Suprapubic skin (tissue), 4 donors: ENCODE results near the gene PGPEP1. TPM values are rescaled to one million over a fixed set of nuclear protein-coding genes. Genes with fewer than 3 reads are reported as not detected.
"Not testable (repeated sequence)": the region's sequence is repeated elsewhere in the genome, so short reads cannot be mapped to it uniquely, and the experiment has no call there.

Experiments
- DNase-seq, 2 donors: peaks; one replicate each; pipeline ENCODE4 v3.0.0-alpha.2; 2019; ENCODE audit warnings: low spot score in 2 of 2
- H3K27ac ChIP-seq: fragments of 200-600 bp; sonication (generic); one replicate; pipeline ENCODE4 v1.5.1; 2019
- H3K27me3 ChIP-seq: fragments of 200-600 bp; sonication (generic); one replicate; pipeline ENCODE4 v1.5.1; 2019
- H3K36me3 ChIP-seq: fragments of 200-600 bp; sonication (generic); one replicate; pipeline ENCODE4 v1.5.1; 2019
- H3K4me1 ChIP-seq: fragments of 200-600 bp; sonication (generic); one replicate; pipeline ENCODE4 v1.5.1; 2019
- H3K4me3 ChIP-seq: fragments of 200-600 bp; sonication (generic); one replicate; pipeline ENCODE4 v1.5.1; 2019; ENCODE audit warnings: mild to moderate bottlenecking
- H3K9me3 ChIP-seq: fragments of 200-600 bp; sonication (generic); one replicate; pipeline ENCODE4 v1.5.1; 2019
- EP300 ChIP-seq: sonication (generic); formaldehyde crosslinking; IDR thresholded peaks from one replicate; pipeline ENCODE4 v1.6.1; 2017; ENCODE audit warnings: antibody characterized with exemption
- POLR2A ChIP-seq, 2 donors: fragments of 450-650 bp; IDR thresholded peaks; one replicate each; pipeline ENCODE4 v1.6.1; 2017; ENCODE audit warnings: antibody characterized with exemption in 2 of 2, mild to moderate bottlenecking in 2 of 2, moderate library complexity in 2 of 2
- POLR2AphosphoS5 ChIP-seq, 3 donors: sonication (generic); formaldehyde crosslinking; IDR thresholded peaks; one replicate each; pipeline ENCODE4 v1.6.1; 2017; ENCODE audit warnings: antibody characterized with exemption in 3 of 3
- WGBS: methylation state at CpG from one replicate; pipeline ENCODE4 v1.1.5; 2018; 5-methylcytosine and 5-hydroxymethylcytosine counted together
- total RNA-seq, 4 donors: library from RNA; depleted of rRNA; stranded (reverse); fragments of >200 nt; gene quantifications; one replicate each; pipeline ENCODE4 v1.1.0, GENCODE V29; 2016
- TF ChIP-seq, protein P1 (sequence below), 2 donors: fragments of 200-600 bp in 1 of 2; fragments of 450-650 bp in 1 of 2; sonication (generic) in 1 of 2; IDR thresholded peaks; one replicate each; pipeline ENCODE4 v1.5.1; 2016 to 2019; ENCODE audit warnings: antibody characterized with exemption in 2 of 2, mild to moderate bottlenecking in 1 of 2, moderate library complexity in 1 of 2

PGPEP1 gene
- total RNA-seq, 4 donors from 2014 or later, result 4.6 to 8.0 (median 7.6) TPM

DNA sequence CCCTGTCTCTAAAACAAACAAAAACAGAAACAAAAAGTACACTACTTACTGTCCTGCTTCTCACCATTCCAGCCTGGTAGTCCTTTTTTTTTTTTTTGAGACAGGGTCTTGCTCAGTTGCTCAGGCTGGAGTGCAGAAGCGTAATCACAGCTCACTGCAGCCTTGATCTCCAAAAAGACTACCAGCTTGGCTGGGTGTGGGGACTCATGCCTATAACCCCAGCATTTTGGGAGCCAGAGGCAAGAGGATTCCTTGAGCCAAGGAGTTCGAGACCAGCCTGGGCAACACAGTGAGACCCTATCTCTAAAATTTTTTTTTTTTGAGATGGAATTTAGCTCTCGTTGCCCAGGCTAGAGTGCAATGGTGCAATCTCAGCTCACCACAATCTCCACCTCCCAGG, 40.4 kb downstream of the PGPEP1 start:
- H3K36me3 ChIP-seq, result no peaks in the 10 kb centered on the region
- H3K27me3 ChIP-seq, result peaks cover 3% of the 10 kb centered on the region
- TF ChIP-seq, protein P1, sequence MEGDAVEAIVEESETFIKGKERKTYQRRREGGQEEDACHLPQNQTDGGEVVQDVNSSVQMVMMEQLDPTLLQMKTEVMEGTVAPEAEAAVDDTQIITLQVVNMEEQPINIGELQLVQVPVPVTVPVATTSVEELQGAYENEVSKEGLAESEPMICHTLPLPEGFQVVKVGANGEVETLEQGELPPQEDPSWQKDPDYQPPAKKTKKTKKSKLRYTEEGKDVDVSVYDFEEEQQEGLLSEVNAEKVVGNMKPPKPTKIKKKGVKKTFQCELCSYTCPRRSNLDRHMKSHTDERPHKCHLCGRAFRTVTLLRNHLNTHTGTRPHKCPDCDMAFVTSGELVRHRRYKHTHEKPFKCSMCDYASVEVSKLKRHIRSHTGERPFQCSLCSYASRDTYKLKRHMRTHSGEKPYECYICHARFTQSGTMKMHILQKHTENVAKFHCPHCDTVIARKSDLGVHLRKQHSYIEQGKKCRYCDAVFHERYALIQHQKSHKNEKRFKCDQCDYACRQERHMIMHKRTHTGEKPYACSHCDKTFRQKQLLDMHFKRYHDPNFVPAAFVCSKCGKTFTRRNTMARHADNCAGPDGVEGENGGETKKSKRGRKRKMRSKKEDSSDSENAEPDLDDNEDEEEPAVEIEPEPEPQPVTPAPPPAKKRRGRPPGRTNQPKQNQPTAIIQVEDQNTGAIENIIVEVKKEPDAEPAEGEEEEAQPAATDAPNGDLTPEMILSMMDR (IDR thresholded peaks at IDR 0.05), result no peak
- TF ChIP-seq EP300 (no peak), POLR2AphosphoS5 (IDR thresholded peaks at IDR 0.05) (no peak), POLR2A (IDR thresholded peaks at IDR 0.05) (no peak)
- DNase-seq, result no peak
- no peak overlapping the region for H3K4me3 ChIP-seq
- H3K9me3 ChIP-seq, result no peaks in the 10 kb centered on the region
- peak overlapping the region; percentile 75 for H3K27ac ChIP-seq
- peaks cover 28% of the 10 kb centered on the region for H3K4me1 ChIP-seq
- WGBS, result 57% methylated on average over 3 of the region's 3 CpGs

DNA sequence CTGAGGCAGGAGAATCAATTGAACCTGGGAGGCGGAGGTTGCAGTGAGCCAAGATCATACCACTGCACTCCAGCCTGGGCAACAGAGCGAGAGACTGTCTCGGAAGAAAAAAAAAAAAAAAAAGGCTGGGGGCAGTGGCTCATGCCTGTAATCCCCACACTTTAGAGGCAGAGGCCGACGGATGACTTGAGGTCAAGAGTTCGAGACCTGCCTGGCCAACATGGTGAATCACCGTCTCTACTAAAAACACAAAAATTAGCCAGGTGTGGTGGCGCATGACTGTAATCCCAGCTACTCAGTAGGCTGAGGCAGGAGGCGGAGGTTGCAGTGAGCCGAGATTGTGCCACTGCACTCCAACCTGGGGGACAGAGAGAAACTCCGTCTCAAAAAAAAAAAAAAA, 43.2 kb downstream of the PGPEP1 start:
- H3K27ac ChIP-seq, H3K36me3 ChIP-seq, H3K9me3 ChIP-seq, H3K4me3 ChIP-seq, DNase-seq, H3K27me3 ChIP-seq: not testable (repeated sequence)
- peaks cover 51% of the 10 kb centered on the region for H3K4me1 ChIP-seq
- 93% methylated on average over 11 of the region's 11 CpGs for WGBS

DNA sequence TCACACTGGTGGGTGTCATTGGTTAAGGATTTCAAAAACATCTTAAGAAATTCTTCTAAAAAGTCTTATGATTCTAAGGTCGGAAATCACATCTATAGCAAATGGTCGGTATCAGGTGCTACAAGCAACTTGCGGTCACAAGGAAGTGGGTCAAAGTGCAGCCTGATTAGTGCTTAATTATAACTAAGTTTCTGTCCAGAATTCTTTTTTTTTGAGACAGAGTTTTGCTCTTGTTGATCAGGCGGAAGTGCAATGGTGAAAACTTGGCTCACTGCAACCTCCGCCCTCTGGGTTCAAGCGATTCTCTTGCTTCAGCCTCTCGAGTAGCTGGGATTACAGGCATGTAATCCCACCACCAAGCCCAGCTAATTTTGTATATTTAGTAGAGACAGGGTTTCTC, 44.4 kb downstream of the PGPEP1 start:
- no peaks in the 10 kb centered on the region for H3K36me3 ChIP-seq
- peaks cover 8% of the 10 kb centered on the region for H3K27me3 ChIP-seq
- no peaks in the 10 kb centered on the region for H3K9me3 ChIP-seq
- H3K27ac ChIP-seq, result no peak overlapping the region
- WGBS, result 80% methylated on average over 7 of the region's 7 CpGs
- no peak for DNase-seq
- H3K4me1 ChIP-seq, result peaks cover 45% of the 10 kb centered on the region
- TF ChIP-seq, protein P1 (IDR thresholded peaks at IDR 0.05), result no peak
- TF ChIP-seq POLR2A (IDR thresholded peaks at IDR 0.05), result no peak
- no peak for TF ChIP-seq EP300
- no peak for TF ChIP-seq POLR2AphosphoS5 (IDR thresholded peaks at IDR 0.05)
- no peak overlapping the region for H3K4me3 ChIP-seq

DNA sequence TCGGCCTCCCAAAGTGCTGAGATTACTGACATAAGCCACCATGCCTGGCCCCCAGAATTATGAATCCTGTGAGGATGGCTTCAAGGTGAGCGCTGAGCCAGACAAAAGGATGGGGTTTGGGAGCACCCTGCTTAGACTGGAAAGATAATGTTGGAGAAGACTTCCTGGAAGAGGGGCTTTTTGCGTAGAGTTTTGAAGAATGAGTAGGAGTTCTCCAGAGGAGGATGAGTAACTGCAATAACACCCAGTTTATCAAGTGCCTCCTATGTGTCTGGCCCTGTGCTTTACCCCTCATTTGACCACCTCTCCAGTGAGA, 44.9 kb downstream of the PGPEP1 start:
- no peak overlapping the region for H3K27ac ChIP-seq
- TF ChIP-seq, protein P1 (IDR thresholded peaks at IDR 0.05), result no peak
- TF ChIP-seq POLR2A (IDR thresholded peaks at IDR 0.05), result no peak
- no peak for TF ChIP-seq POLR2AphosphoS5 (IDR thresholded peaks at IDR 0.05)
- TF ChIP-seq EP300, result no peak
- 86% methylated on average over 3 of the region's 3 CpGs for WGBS
- no peak for DNase-seq
- peaks cover 40% of the 10 kb centered on the region for H3K4me1 ChIP-seq
- no peaks in the 10 kb centered on the region for H3K9me3 ChIP-seq
- no peak overlapping the region for H3K4me3 ChIP-seq
- H3K27me3 ChIP-seq, result peaks cover 8% of the 10 kb centered on the region
- no peaks in the 10 kb centered on the region for H3K36me3 ChIP-seq

DNA sequence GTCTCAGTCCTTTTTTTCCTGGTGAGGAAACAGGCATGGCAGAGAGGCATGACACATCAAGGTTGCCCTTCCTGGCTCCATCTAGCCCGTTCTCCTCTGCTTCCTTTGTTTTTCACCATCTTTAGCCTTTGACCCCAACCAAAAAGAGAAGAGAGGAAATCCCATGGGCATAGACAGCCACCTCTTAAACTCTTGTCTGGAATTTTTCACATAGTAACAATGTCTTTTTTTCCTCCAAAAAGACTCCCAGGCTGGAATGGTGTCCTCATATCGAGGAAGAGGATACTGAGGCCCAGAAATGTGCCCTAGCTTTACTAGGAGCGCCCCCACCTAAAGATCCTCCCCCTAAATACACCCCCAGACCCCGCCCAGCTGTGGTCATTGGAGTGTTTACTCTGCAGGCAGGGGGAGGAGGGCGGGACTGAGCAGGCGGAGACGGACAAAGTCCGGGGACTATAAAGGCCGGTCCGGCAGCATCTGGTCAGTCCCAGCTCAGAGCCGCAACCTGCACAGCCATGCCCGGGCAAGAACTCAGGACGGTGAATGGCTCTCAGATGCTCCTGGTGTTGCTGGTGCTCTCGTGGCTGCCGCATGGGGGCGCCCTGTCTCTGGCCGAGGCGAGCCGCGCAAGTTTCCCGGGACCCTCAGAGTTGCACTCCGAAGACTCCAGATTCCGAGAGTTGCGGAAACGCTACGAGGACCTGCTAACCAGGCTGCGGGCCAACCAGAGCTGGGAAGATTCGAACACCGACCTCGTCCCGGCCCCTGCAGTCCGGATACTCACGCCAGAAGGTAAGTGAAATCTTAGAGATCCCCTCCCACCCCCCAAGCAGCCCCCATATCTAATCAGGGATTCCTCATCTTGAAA, 45.5 kb downstream of the PGPEP1 start, which contains the start of gene GDF15:
TSS of gene GDF15 (plus strand) at position 484 of the 868 bp plus-strand sequence. CDS start at position 516, 32 bp downstream.
- Histone ChIP-seq H3K4me3 (peak within 1 kb of the TSS; percentile 19), H3K27ac (no peak within 1 kb of the TSS)
- WGBS, result 39% methylated on average over 30 of the region's 33 CpGs

More for the DNA sequence above, 45.5 kb downstream of the PGPEP1 start, which contains the start of gene GDF15:
- peak; percentile 87 for DNase-seq
- Histone ChIP-seq H3K36me3 (no peaks in the 10 kb centered on the region), H3K4me1 (peaks cover 34% of the 10 kb centered on the region), H3K27me3 (peaks cover 8% of the 10 kb centered on the region), H3K9me3 (no peaks in the 10 kb centered on the region)
- TF ChIP-seq, protein P1 (IDR thresholded peaks at IDR 0.05), result peak in 1 of 2 donors; percentile 57
- no peak for TF ChIP-seq POLR2AphosphoS5 (IDR thresholded peaks at IDR 0.05)
- peak in 1 of 2 donors; percentile 31 for TF ChIP-seq POLR2A (IDR thresholded peaks at IDR 0.05)
